ENCODE results near the gene MAPK7. TPM values are rescaled to one million over a fixed set of nuclear protein-coding genes. Genes with fewer than 3 reads are reported as not detected.

MAPK7 gene
- total and polyA plus RNA-seq, 9 of the 15 experiments (the other 6 are each of a cell fraction or from before 2014, with no cell fraction given): 0.46 to 7.5 (median 2.5) TPM

- H3K79me2 ChIP-seq (ENCODE audit: control insufficient read depth, insufficient read depth, low read length): peaks cover 9% of the 10 kb centered on the region; the same call in 2 of the 3 replicates
- ATAC-seq (no peak), DNase-seq (ENCODE audit: extremely low read depth in 1 of 4, low spot score in 3 of 4) (no peak), FAIRE-seq (no peak)
- H3K9ac ChIP-seq (ENCODE audit: insufficient read depth in 1 of 2, low read depth in 2 of 2, low read length in 2 of 2): no peak overlapping the region
- H3K27ac ChIP-seq (ENCODE audit: extremely low read depth, low read depth, low read length): no peak overlapping the region
- ChIA-PET CTCF (ENCODE audit: low intra/inter-chr PET ratio) (no interaction called here), POLR2A (interaction anchor here (0.6 kb wide), 1 partner anchor 357 kb away, joined by 4 read pairs; no protein-coding TSS in a partner anchor)
- TF ChIP-seq FOS (IDR thresholded peaks at IDR 0.05; ENCODE audit: extremely low read depth, insufficient read length) (no peak), KLF16 (IDR thresholded peaks at IDR 0.05) (no peak), HDAC6 (IDR thresholded peaks at IDR 0.05; ENCODE audit: low read depth, low read length) (no peak), TCF7L2 (IDR thresholded peaks at IDR 0.05; ENCODE audit: low read depth, low read length) (no peak)
- intact Hi-C loops (cut with micrococcal nuclease): no loop called here
- peaks cover 6 to 19% of the 10 kb centered on the region in 2 experiments; a peak in 4 of 5 replicates for H3K4me1 ChIP-seq (replicated peaks in 1 of 2; ENCODE audit: control insufficient read depth in 2 of 2, insufficient read depth in 2 of 2, low read length in 2 of 2)
- H3K9me1 ChIP-seq (ENCODE audit: control insufficient read depth, insufficient read depth, low read length): no peaks in the 10 kb centered on the region
- no peak overlapping the region for H2AFZ ChIP-seq (ENCODE audit: low read depth, low read length)
- no peaks in the 10 kb centered on the region for H3K36me3 ChIP-seq (ENCODE audit: control insufficient read depth, insufficient read depth, low read length)
- BruUV-seq (replicated peaks): no TSS peak
- H3K27me3 ChIP-seq (ENCODE audit: control insufficient read depth in 2 of 2, insufficient read depth in 2 of 2, low read length in 2 of 2): no peaks in the 10 kb centered on the region
- H3K4me3 ChIP-seq: no peak overlapping the region
- H4K20me1 ChIP-seq (replicated peaks; ENCODE audit: control insufficient read depth, insufficient read depth, low read length): no peaks in the 10 kb centered on the region
- no peaks in the 10 kb centered on the region for H3K9me3 ChIP-seq (replicated peaks; ENCODE audit: control insufficient read depth, insufficient read depth, low read depth, low read length)
- in situ Hi-C loops (cut with MboI): loop anchor here (5.0 to 10.0 kb wide), 2 partner anchors 87 to 405 kb away; no protein-coding TSS in a partner anchor
- 77% methylated on average over 4 of the region's 5 CpGs for WGBS (ENCODE audit: insufficient coverage, low coverage, missing lambda C conversion rate)
- no peak overlapping the region for H3K4me2 ChIP-seq (ENCODE audit: insufficient read depth, low read length)
These were observed 18.4 kb upstream of the MAPK7 start for GRCh38 chr17:19359856-19360255.

DNA sequence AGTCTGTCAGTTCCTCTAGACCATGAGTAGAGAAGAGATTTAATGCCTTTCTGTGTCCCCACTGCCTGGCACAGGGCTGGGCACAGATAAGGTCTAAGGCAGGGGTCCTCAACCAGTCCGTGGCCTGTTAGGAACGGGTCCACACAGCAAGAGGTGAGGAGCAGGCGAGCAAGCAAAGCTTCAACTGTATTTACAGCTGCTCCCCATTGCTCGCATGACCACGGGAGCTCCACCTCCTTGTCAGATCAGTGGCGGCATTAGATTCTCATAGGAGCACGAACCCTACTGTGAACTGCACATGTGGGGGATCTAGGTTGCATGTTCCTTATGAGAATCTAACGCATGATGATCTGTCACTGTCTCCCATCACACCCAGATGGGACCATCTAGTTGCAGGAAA is 17.5 kb upstream of the MAPK7 start:
- Histone ChIP-seq H4K20me1 (replicated peaks; ENCODE audit: control insufficient read depth, insufficient read depth, low read length) (no peaks in the 10 kb centered on the region), H3K9me3 (replicated peaks; ENCODE audit: control insufficient read depth, insufficient read depth, low read depth, low read length) (no peaks in the 10 kb centered on the region), H3K36me3 (ENCODE audit: control insufficient read depth, insufficient read depth, low read length) (no peaks in the 10 kb centered on the region), H3K4me1 (replicated peaks in 1 of 2; ENCODE audit: control insufficient read depth in 2 of 2, insufficient read depth in 2 of 2, low read length in 2 of 2) (peaks cover 6 to 24% of the 10 kb centered on the region in 2 experiments; a peak in 4 of 5 replicates), H3K4me3 (no peak overlapping the region), H3K27me3 (ENCODE audit: control insufficient read depth in 2 of 2, insufficient read depth in 2 of 2, low read length in 2 of 2) (no peaks in the 10 kb centered on the region), H2AFZ (ENCODE audit: low read depth, low read length) (no peak overlapping the region), H3K9ac (ENCODE audit: insufficient read depth in 1 of 2, low read depth in 2 of 2, low read length in 2 of 2) (no peak overlapping the region), H3K27ac (ENCODE audit: extremely low read depth, low read depth, low read length) (no peak overlapping the region), H3K79me2 (ENCODE audit: control insufficient read depth, insufficient read depth, low read length) (peaks cover 9% of the 10 kb centered on the region; the same call in 2 of the 3 replicates), H3K4me2 (ENCODE audit: insufficient read depth, low read length) (no peak overlapping the region), H3K9me1 (ENCODE audit: control insufficient read depth, insufficient read depth, low read length) (no peaks in the 10 kb centered on the region)
- no TSS peak for BruUV-seq (replicated peaks)
- ATAC-seq (no peak), FAIRE-seq (no peak), DNase-seq (ENCODE audit: extremely low read depth in 1 of 4, low spot score in 3 of 4) (no peak)
- ChIA-PET CTCF (ENCODE audit: low intra/inter-chr PET ratio) (no interaction called here), POLR2A (interaction anchor here (0.6 to 1.0 kb wide), 2 partner anchors 50 to 52 kb away, joined by 3 read pairs; partner anchors contain the start of gene RNF112)
- intact Hi-C loops (cut with micrococcal nuclease): no loop called here
- 75% methylated on average over 7 of the region's 8 CpGs for WGBS (ENCODE audit: insufficient coverage, low coverage, missing lambda C conversion rate)
- in situ Hi-C loops (cut with MboI): loop anchor here (5.0 to 10.0 kb wide), 2 partner anchors 87 to 404 kb away; no protein-coding TSS in a partner anchor
- TF ChIP-seq POLR2G (IDR thresholded peaks at IDR 0.05; ENCODE audit: low read depth, low read length) (no peak), ZNF518B (CRISPR knock-in tag; IDR thresholded peaks at IDR 0.05) (no peak), SMARCC2 (IDR thresholded peaks at IDR 0.05; ENCODE audit: low read depth) (no peak), ARID3B (CRISPR knock-in tag; IDR thresholded peaks at IDR 0.05; ENCODE audit: borderline replicate concordance) (no peak), TBL1XR1 (IDR thresholded peaks at IDR 0.05; ENCODE audit: low read length in 2 of 2) (no peak), ATF4 (CRISPR knock-in tag; IDR thresholded peaks at IDR 0.05) (no peak)

Measured in K562 (cell line).